Stimulated activated CD8-positive, alpha-beta memory T cell treated with anti-CD3 and anti-CD28 coated beads, Interleukin-4, amount 100 ng/mL, for 24 hours (primary cell): ENCODE results near the gene BLID.

Experiments
- DNase-seq: peaks from one replicate; pipeline ENCODE4 v3.0.0-alpha.2; 2020; ENCODE audit warnings: low read depth

BLID gene

GRCh38 chr11:122105044-122105758 lies 10.8 kb downstream of the BLID start:
- DNase-seq, result no peak

DNA sequence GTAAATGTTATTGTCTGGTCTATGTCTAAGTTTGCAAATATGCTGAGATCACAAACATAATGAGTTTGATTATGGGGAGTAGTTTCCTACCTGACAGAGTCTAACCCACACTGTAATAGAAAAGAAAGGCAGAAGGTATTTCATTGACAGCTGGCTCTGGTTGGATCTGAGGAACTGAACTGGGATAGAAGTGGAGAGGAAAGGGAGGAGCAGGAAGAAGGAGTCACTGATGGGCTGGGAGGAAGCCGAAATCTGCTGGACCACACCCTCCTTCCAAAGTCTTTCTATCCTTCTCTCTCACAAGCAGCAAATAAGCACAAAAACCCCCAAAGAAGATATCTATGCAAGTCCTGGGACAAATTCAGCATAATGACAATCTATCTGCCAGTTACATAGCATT lies 11.7 kb downstream of the BLID start:
- no peak for DNase-seq

GRCh38 chr11:122103726-122104125 lies 12.3 kb downstream of the BLID start:
- DNase-seq, result no peak

- DNase-seq, result no peak
These were observed 12.7 kb downstream of the BLID start for GRCh38 chr11:122103321-122103720.

DNA sequence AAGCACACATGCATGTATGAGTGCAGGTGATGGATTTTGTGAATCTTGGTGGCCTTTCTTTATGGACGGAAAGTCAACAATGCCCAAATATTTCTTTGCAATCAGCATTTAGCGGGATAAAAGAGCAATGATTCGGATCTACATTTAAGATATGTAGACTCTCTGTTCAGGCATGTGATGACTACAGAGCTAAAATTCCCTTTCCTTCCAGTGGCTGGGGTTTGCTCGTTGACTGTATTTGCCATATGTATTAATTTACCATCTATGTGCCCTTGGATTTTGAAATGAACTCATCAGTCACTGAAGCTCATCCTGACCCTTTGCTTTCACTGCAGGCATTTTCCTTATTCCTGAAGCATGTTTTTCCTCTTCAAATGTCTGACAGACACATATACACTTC lies 13.6 kb downstream of the BLID start:
- DNase-seq, result no peak

DNA sequence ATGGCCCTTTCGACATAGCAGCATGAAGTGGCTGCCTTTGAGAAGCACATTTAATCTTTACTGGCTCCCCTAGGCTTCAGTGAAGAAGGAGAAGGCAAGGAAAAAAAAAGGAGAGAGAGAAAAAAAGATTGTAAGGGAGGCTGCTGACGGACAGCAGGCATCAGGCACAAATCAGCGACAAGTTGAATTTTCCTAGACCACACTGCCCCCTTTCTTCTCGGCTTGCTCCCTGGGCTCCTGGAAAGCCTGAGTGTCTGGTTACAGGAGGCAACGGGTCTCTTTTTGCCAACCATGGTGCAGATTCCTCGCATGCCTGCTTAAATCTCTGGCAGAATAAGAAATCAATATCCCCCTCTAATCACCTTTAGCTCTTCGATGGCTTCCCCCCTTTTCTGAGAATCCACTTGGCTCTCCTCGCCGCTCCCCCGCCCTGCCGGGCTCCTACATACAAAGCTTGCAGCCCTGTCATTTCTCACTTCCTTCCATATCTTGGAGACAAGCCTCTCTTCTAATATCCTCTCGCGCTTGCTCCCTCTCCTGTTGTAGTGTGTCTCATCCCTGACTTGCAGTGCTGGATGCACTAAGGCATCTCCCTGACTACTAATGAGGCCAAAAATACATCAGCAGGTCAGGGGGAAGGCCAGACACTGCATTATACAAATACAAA lies 14.3 kb downstream of the BLID start:
- DNase-seq, result no peak

GRCh38 chr11:122100756-122101080 lies 15.3 kb downstream of the BLID start:
- no peak for DNase-seq

DNA sequence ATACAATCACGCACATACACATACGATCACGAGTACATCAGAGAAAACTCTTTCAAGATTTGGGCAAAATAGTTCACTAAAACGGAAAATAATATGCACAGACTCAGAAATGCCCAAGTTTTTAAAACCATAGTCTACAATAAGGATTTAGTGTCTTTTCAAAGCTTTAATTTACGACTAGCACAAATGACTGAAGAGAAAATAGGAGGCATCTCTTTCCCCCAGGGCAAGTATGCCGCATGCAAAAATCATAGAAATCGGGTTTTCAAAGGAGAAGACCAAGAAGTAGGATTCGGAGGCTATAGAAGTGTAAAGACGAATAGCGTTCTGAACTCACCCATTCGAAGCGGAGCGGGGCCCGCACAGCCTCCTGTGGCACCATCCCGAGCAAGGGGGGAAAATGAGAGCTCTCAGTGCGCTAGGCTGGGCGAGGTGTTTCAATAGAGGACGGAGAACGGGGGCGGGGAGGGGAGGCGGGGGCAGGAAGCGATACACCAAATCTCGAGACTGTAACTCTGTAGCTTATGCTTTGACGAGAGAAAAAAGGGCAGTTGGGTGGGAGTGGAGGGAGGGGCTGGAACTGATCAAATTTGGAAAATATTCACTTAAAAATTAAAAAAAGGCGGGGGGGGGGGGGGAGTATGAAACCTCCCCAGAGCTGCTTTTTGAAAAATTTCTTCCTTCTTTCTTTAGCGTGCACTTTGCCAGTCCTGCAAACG lies 15.8 kb downstream of the BLID start:
- DNase-seq, result no peak

GRCh38 chr11:122099374-122100036 lies 16.5 kb downstream of the BLID start:
- no peak for DNase-seq

DNA sequence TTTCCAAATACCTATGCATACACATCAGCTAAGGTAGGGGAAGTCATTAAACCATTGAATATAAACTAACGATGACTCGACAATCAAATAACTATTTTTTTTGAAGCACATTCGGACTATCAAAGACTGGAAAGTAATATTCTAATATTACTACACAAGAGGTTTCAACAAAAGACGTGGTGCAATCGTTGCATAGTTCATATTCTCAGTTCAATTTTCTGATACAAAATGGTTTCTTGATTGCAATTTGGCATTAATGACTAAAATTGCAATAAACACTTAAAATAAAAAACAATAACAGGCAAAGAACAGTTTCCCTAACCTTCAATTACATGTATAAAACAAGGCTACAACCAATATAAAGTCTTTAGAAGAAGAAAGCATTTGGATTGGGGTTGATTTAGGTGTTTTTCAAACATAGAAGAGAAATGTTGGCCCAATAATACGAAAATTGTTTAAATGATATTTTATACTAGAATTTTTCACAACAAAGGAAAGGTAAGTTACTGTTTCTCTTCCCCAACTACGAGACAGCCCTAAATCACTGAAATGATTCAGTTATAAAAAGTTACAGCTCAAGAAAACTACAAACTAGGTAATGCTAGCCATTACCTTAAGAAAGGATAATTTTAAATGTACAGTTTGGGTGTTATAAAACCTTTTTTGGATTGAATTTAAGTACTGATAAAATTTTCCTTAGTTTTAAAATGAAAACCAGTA lies 17.6 kb downstream of the BLID start:
- DNase-seq, result no peak

- DNase-seq, result no peak
These were observed 18.5 kb downstream of the BLID start for GRCh38 chr11:122097419-122098001.

GRCh38 chr11:122096272-122097112 lies 19.5 kb downstream of the BLID start:
- DNase-seq, result no peak

- DNase-seq, result no peak
These were observed 20.2 kb downstream of the BLID start for GRCh38 chr11:122095681-122096262.

GRCh38 chr11:122094836-122095235 lies 21.2 kb downstream of the BLID start:
- DNase-seq, result no peak

GRCh38 chr11:122093731-122094275 lies 22.2 kb downstream of the BLID start:
- DNase-seq, result no peak

DNA sequence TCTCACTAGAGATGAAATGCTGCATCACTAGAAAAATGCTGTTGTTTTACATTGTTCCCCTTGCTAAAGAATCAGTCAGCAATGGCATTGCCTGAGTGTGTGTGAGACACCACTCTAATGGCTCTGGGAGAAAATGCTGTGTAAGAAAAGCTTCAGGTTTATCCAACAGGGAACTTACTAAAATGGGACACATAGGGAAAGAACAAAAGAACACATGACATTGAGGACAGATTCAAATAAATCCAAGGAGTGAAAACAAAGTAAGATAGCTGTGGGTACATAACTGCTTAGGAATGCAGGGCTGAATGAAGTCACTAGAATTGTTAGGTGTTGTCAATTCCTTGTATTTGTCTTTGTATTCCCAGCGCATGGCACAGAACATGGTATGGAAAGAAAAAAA lies 24.2 kb downstream of the BLID start:
- no peak for DNase-seq

DNA sequence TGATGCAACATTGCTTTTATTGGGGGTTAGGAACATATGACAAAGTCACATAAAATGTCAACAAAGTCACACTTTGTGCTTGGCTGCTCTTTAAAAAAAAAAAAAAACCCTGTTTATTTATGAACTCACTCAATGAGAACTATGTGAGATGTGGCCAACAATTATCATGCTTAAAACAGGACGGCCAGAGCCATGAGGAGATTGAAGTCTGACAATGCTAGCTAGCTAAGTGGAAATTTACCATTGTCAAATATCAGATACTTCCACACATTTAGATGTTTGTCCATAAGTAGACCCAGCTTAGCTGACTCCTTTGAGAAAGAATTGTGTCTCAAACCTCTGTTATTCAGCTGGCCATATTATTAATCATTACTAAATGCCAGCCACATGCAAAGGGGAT lies 26.9 kb downstream of the BLID start:
- DNase-seq, result no peak

DNA sequence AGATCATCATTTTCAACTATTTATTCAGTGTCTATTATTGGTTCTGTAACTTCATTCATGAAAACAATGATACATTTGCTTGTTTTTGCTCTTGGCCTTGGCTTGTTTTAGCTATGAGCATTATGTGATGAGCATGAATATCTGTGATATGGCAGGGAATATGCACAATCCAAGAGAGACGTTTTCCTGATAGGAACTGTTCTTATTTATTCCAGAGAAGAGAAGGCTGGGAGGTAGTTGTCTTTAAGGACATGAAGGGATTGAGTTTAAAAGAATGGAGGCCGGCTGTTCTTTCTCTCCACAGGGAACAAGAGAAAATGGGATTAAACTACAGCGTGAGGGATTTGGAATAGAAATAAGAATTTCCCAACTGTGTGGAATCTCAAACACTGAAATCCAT lies 30.3 kb downstream of the BLID start:
- DNase-seq, result no peak

DNA sequence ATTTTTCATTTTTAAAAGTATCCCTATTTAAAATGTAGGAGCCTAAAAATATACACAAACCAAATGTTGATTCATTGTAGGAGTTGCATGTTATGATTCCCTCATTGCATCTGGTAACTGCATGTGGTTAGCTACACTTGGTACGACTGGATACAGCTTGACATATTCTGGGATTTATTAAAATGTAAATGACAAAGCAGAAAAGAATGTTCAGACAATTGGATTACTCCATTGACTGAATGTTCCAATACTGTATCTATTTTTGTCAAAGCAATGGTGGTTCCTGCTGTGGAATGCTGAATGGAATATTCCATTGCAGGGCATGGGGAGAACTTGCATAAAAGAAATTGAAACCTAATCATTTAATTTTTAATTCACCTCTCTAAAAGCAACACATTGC lies 30.8 kb downstream of the BLID start:
- DNase-seq, result no peak

GRCh38 chr11:122082205-122082604 lies 33.8 kb downstream of the BLID start:
- DNase-seq, result no peak
